GM21390 (cell line): ENCODE results near the gene ATRX.
"Not testable (repeated sequence)": the region's sequence is repeated elsewhere in the genome, so short reads cannot be mapped to it uniquely, and the experiment has no call there.

Experiments used
- ATAC-seq: cut with Tn5 transposase; IDR thresholded peaks from one replicate; pipeline ENCODE4 v1.9.1; 2021; ENCODE audit not compliant: unreplicated experiment

Gene ATRX, protein sequence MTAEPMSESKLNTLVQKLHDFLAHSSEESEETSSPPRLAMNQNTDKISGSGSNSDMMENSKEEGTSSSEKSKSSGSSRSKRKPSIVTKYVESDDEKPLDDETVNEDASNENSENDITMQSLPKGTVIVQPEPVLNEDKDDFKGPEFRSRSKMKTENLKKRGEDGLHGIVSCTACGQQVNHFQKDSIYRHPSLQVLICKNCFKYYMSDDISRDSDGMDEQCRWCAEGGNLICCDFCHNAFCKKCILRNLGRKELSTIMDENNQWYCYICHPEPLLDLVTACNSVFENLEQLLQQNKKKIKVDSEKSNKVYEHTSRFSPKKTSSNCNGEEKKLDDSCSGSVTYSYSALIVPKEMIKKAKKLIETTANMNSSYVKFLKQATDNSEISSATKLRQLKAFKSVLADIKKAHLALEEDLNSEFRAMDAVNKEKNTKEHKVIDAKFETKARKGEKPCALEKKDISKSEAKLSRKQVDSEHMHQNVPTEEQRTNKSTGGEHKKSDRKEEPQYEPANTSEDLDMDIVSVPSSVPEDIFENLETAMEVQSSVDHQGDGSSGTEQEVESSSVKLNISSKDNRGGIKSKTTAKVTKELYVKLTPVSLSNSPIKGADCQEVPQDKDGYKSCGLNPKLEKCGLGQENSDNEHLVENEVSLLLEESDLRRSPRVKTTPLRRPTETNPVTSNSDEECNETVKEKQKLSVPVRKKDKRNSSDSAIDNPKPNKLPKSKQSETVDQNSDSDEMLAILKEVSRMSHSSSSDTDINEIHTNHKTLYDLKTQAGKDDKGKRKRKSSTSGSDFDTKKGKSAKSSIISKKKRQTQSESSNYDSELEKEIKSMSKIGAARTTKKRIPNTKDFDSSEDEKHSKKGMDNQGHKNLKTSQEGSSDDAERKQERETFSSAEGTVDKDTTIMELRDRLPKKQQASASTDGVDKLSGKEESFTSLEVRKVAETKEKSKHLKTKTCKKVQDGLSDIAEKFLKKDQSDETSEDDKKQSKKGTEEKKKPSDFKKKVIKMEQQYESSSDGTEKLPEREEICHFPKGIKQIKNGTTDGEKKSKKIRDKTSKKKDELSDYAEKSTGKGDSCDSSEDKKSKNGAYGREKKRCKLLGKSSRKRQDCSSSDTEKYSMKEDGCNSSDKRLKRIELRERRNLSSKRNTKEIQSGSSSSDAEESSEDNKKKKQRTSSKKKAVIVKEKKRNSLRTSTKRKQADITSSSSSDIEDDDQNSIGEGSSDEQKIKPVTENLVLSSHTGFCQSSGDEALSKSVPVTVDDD (N-terminal part only)

GRCh38 chrX:77785486-77786364 is at the start of gene ATRX:
ATRX (minus strand) TSS chrX:77786216; CDS start chrX:77786001, 215 bp downstream.
- ATAC-seq, result peak; percentile 93

- not testable (repeated sequence) for ATAC-seq
These were observed 45.5 kb upstream of the ATRX start for GRCh38 chrX:77831544-77831943.

DNA sequence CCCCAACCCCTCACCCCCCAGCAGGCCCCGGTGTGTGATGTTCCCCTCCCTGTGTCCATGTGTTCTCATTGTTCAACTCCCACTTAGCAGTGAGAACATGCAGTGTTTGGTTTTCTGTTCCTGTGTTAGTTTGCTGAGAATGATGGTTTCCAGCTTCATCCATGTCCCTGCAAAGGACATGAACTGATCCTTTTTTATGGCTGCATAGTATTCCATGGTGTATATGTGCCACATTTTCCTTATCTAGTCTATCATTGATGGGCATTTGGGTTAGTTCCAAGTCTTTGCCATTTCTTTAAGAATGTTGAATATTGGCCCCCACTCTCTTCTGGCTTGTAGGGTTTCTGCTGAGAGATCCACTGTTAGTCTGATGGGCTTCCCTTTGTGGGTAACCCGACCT is 36.0 kb upstream of the ATRX start:
- ATAC-seq, result not testable (repeated sequence)

GRCh38 chrX:77820091-77820727 is 34.2 kb upstream of the ATRX start:
- ATAC-seq, result no peak

DNA sequence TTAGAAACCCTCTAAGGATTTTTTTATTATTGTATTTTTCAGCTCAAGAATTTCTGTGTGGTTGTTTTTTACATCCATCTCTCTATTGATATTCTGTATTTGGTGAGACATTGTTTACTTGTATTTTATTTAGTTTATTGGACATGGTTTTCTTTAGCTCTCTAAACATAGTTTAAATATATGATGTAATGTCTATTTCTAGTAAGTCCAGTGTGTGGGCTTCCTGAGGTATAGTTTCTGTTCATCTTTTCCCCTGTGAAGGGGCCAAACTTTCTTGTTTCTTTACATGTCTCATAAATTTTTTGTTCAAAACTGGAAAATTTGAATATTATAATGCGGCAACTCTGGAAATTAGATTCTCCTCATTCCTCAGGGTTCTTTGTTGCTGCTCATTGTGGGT is 28.2 kb upstream of the ATRX start:
- ATAC-seq, result no peak

- ATAC-seq, result no peak
These were observed 16.2 kb upstream of the ATRX start for GRCh38 chrX:77802201-77802600.

DNA sequence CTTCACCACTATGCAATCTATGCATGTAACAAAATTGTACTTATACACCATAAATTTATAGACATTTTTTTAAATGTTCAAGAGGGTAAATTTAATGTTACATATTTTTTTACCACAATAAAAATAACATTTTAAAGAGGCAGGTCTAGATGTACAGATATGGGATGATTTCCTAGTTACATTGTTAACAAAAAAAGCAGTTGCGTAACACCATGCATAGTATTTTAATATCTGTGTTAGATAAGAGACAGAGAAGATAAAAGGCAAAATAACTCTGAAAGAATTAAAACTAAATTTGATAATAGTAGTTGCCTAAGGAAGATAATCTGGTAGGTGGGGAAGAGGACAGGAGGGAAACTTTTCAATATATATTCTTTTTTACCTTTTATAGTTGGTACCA is 9.1 kb upstream of the ATRX start:
- no peak for ATAC-seq

DNA sequence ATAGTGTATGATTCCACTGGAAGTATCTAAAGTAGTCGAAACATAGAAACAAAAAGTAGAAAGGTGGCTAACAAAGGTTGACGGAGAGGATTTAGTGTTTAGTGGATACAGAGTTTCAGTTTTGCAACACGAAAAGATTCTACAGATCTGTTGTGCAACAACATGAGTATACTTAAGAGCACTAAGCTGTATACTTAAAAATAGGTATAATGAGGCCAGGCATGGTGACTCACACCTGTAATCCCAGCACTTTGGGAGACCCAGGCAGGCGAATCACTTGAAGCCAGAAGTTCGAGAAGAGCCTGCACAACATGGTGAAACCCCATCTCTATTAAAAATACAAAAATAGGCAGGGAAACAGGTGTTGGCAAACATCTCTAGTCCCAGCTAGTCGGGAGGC is 7.9 kb upstream of the ATRX start:
- no peak for ATAC-seq

DNA sequence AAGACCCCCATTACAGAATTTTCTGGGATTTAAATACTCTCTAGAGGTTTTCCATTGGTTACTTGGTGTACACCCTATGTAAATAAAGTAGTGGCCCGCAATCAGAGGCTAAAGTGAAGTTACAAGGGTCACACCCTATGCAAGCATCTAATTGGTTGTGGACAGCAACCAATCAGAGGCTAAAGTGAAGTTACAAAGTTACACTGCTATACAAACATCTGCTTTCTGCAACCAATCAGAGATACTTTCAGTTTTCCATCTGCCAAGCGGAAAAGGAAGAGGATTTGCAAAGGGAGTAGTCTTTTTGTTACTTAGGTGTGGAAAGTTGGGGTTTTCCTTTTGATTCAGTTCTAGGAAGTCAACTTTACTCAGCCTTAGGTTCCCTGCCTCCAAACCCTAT is 2.0 kb upstream of the ATRX start:
- no peak for ATAC-seq

DNA sequence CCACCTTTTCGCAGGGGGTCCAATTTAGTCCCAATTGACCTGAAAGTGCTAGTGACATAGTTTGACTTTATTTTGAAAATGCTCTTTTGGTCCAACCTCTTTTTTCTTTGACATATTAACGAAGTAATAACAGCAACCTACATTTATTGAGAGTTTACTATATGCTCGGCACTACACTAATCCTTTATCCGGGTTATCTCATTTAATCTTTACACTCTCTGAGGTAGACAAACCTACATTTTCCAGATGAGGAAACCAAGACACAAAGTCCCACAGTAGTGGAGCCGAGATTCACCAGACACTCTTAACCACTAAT is 307 bp upstream of the ATRX start:
- ATAC-seq, result peak; percentile 12

GRCh38 chrX:77779695-77780094 is 6.3 kb downstream of the ATRX start:
- ATAC-seq, result no peak

GRCh38 chrX:77776659-77777058 is 9.4 kb downstream of the ATRX start:
- no peak for ATAC-seq

- ATAC-seq, result no peak
These were observed 14.4 kb downstream of the ATRX start for GRCh38 chrX:77771601-77772000.

DNA sequence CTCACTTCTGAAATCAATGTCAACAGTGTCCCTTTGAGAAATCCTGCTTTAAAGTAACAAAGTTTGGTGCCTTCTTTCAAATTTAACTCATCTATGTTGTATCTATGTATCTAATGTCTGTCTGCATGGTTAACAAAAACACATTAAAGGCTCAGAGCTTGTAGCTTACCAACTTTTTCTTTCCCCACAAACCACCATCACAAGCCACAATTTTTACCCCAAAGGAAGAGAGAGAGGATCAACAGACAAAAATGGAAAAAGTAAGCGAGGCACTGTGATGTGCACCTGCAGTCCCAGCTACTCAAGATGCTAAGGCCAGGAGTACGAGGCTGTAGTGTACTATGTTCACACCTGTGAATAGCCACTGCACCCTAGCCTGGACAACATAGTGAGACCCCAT is 17.2 kb downstream of the ATRX start:
- ATAC-seq, result no peak

- ATAC-seq, result not testable (repeated sequence)
These were observed 19.8 kb downstream of the ATRX start for GRCh38 chrX:77766212-77766611.

- no peak for ATAC-seq
These were observed 30.5 kb downstream of the ATRX start for GRCh38 chrX:77755561-77755960.

DNA sequence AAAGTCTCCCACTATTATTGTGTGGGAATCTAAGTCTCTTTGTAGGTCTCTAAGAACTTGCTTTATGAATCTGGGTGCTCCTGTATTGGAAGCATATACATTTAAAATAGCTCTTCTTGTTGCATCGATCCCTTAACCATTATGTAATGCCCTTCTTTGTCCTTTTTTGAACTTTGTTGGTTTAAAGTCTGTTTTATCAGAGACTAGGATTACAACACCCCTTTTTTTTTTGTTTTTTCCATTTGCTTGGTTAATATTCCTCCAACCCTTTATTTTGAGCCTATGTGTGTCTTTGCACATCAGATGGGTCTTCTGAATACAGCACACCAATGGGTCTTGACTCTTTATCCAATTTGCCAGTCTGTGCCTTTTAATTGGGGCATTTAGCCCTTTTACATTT is 32.1 kb downstream of the ATRX start:
- not testable (repeated sequence) for ATAC-seq

DNA sequence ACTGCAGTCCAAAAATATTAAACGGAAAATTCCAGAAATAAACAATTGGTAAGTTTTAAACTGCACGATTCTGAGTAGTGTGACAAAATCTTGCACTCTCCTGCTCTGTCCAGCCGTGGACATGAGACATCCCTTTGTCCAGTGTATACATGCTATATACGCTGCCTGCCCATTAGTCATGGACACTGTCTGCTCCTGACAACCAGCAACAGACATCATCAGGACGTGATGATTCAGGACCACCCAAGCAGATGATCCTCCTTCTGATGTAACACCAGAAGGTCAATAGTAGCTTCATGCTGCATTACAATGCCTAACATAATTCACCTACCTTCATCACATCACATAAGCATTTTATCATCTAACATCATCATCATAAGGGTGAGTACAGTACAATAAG is 36.3 kb downstream of the ATRX start:
- ATAC-seq, result no peak

GRCh38 chrX:77743720-77744119 is 42.3 kb downstream of the ATRX start:
- no peak for ATAC-seq
